ENCODE measurements around the gene SLC22A3. TPM values are rescaled to one million over a fixed set of nuclear protein-coding genes. Genes with fewer than 3 reads are reported as not detected.

SLC22A3 gene
- total and polyA plus RNA-seq, 2 of the 13 experiments (the other 11 are each of a cell fraction or from before 2014, with no cell fraction given) = 12.0 to 31.5 TPM

- TF ChIP-seq, protein P1, sequence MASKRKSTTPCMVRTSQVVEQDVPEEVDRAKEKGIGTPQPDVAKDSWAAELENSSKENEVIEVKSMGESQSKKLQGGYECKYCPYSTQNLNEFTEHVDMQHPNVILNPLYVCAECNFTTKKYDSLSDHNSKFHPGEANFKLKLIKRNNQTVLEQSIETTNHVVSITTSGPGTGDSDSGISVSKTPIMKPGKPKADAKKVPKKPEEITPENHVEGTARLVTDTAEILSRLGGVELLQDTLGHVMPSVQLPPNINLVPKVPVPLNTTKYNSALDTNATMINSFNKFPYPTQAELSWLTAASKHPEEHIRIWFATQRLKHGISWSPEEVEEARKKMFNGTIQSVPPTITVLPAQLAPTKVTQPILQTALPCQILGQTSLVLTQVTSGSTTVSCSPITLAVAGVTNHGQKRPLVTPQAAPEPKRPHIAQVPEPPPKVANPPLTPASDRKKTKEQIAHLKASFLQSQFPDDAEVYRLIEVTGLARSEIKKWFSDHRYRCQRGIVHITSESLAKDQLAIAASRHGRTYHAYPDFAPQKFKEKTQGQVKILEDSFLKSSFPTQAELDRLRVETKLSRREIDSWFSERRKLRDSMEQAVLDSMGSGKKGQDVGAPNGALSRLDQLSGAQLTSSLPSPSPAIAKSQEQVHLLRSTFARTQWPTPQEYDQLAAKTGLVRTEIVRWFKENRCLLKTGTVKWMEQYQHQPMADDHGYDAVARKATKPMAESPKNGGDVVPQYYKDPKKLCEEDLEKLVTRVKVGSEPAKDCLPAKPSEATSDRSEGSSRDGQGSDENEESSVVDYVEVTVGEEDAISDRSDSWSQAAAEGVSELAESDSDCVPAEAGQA (IDR thresholded peaks at IDR 0.05; ENCODE audit: low read depth) = no peak
- TF ChIP-seq, protein P1 (CRISPR knock-in tag; IDR thresholded peaks at IDR 0.05; ENCODE audit: borderline replicate concordance) = no peak
- no peak for TF ChIP-seq JUND (CRISPR knock-in tag; IDR thresholded peaks at IDR 0.05)
- no peak for TF ChIP-seq SRSF9 (IDR thresholded peaks at IDR 0.05; ENCODE audit: borderline replicate concordance, insufficient read depth, low read depth, low read length, poor library complexity, severe bottlenecking)
- TF ChIP-seq PHF5A (CRISPR knock-in tag; IDR thresholded peaks at IDR 0.05; ENCODE audit: low read depth, unreplicated experiment) = no peak
- TF ChIP-seq ZNF780A (CRISPR knock-in tag; IDR thresholded peaks at IDR 0.05) = no peak
- no peak for TF ChIP-seq EP300 (IDR thresholded peaks at IDR 0.05; ENCODE audit: low read depth in 2 of 2, low read length in 2 of 2)
- TF ChIP-seq EP300 (CRISPR knock-in tag; IDR thresholded peaks at IDR 0.05; ENCODE audit: borderline replicate concordance) = no peak
- TF ChIP-seq ZSCAN25 (CRISPR knock-in tag; IDR thresholded peaks at IDR 0.05) = no peak
- TF ChIP-seq ZBTB42 (CRISPR knock-in tag; IDR thresholded peaks at IDR 0.05) = no peak
- no peak for TF ChIP-seq IRF1 (CRISPR knock-in tag; IDR thresholded peaks at IDR 0.05; ENCODE audit: low read depth)
- TF ChIP-seq, protein P2, sequence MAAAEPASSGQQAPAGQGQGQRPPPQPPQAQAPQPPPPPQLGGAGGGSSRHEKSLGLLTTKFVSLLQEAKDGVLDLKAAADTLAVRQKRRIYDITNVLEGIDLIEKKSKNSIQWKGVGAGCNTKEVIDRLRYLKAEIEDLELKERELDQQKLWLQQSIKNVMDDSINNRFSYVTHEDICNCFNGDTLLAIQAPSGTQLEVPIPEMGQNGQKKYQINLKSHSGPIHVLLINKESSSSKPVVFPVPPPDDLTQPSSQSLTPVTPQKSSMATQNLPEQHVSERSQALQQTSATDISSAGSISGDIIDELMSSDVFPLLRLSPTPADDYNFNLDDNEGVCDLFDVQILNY (CRISPR knock-in tag; conservative IDR thresholded peaks at IDR 0.05) = no peak
- TF ChIP-seq HNF1A (IDR thresholded peaks at IDR 0.05; ENCODE audit: low read depth) = no peak
- no peak for TF ChIP-seq HNF1A (CRISPR knock-in tag; IDR thresholded peaks at IDR 0.05; ENCODE audit: borderline replicate concordance)
- no peak for TF ChIP-seq ZNF33B (CRISPR knock-in tag; IDR thresholded peaks at IDR 0.05)
- no peak for TF ChIP-seq ZMAT3 (CRISPR knock-in tag; conservative IDR thresholded peaks at IDR 0.05)
Measured at GRCh38 chr6:160417146-160417545, 69.0 kb downstream of the SLC22A3 start (continued).

All from HepG2 (cell line).